HG03354 (cell line): ENCODE data around the gene UBASH3A.
"Not testable (repeated sequence)": the region's sequence is repeated elsewhere in the genome, so short reads cannot be mapped to it uniquely, and the experiment has no call there.

Experiments
- ATAC-seq: cut with Tn5 transposase; IDR thresholded peaks from one replicate; pipeline ENCODE4 v1.9.1; 2021; ENCODE audit warnings: mild to moderate bottlenecking; ENCODE audit not compliant: unreplicated experiment, poor library complexity, severe bottlenecking

UBASH3A gene

GRCh38 chr21:42405064-42406013 is 1.6 kb downstream of the UBASH3A start:
- ATAC-seq = no peak

DNA sequence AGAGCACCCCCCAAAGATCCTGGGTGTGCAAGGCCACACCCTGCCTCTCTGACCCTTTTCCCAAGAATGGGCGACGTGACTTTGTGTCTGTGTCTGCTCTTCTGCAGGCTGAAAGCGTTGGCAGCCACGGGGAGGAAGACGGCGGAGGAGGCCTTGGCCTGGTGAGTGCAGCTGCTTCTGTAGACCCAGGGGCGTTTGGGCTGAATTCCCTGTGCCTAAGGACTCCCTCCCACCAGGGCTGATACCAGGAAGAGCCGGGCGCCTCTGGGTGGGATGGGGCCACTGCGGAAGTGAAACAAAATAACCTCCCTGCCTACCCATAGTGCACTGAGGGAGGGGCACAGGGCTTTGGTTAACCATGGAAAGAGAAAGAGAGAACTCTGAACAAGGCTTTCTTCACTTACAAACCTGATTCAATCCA is 2.5 kb downstream of the UBASH3A start:
- no peak for ATAC-seq

GRCh38 chr21:42406866-42407265 is 3.2 kb downstream of the UBASH3A start:
- ATAC-seq = no peak

DNA sequence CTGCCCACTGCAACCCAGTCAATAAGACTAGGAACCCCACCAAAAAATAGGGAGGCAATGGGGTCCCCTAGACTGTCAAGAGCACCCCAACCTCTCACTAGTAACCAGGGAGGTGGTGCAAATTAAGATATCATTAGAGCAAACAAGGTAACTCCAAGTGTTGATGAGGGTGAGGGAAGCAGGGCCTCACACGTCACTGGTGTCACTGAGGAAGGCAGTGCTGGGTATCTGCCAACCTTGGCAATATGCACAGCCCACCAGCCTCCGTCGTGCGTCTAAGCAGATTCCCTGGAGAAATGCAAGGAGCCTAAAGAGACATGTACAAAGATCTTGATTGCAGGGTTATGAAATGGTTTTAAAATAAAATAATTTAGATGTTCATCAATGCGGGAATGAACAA is 3.8 kb downstream of the UBASH3A start:
- no peak for ATAC-seq

- not testable (repeated sequence) for ATAC-seq
Measured at GRCh38 chr21:42408718-42409117, 5.0 kb downstream of the UBASH3A start.

DNA sequence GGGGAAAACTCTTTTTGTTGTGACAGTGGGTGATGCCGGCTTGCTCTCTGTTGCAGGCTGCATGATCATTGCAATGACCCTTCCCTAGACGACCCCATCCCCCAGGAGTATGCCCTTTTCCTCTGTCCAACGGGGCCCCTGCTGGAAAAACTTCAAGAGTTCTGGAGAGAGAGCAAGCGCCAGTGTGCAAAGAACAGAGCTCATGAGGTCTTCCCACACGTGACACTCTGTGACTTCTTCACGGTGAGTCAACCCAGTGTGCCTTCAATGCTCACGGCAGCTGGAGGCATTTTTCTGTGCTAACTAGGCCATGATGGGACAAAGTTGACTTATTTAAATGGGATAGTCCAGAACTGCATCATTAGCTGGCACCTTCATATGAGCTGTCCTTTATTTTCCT is 5.7 kb downstream of the UBASH3A start:
- ATAC-seq = no peak

DNA sequence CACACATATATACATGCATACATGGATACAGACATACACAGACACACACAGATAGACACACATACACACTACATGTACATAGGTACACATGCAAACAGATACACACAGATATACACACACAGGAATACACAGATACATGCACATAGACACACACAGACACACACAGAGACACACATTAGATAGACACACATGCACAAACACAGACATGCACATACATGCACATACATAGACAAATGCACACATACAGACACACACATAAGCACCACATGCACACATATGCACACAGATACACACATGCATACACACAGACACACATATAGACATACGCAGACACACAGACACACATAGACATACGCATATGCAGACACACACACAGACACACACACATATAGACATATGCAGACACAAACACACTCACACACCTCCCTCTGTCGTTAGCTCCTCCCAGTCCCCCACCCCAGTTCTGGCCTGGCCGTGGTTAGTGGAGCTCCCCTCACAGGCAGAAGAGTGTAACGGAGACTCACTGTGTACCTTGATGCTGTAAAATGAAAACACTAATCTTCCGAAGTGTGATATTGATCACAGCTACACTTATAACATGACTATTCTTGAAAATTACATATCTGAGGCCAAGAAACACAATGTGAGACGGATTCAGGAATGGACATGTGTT is 7.6 kb downstream of the UBASH3A start:
- no peak for ATAC-seq

GRCh38 chr21:42411891-42412635 is 8.4 kb downstream of the UBASH3A start:
- no peak for ATAC-seq

DNA sequence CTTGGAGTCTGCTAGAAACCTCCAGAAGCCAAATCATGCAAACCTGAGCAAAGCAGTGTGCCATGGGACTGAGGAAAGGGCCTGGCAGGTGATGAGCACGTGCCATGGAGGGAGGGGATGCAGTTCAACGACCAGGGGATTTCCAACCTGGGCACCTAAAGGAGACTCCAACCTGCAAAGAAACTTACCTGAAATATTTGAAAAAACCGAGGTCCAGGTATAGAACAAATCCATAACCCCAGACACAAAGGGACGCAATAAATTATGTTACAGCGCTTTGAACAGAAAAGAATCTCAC is 8.9 kb downstream of the UBASH3A start:
- ATAC-seq = no peak

DNA sequence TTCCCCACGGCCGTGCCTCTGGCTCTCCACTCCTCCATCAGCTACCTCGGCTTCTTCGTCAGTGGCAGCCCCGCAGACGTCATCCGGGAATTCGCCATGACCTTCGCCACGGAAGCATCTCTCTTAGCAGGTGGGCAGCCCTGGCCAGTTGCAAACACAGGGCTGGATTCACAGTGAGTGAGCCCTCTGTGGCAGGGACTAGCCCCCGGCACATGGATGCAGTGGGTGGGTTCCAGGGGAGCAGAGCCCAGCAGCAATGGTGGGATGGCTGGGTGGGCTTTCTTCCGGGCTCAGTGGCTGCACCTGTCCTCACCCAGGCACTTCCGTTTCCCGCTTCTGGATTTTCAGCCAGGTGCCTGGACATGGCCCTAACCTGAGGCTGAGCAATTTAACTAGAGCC is 9.4 kb downstream of the UBASH3A start:
- ATAC-seq = no peak

- no peak for ATAC-seq
Measured at GRCh38 chr21:42413500-42413899, 9.8 kb downstream of the UBASH3A start.

- ATAC-seq = no peak
Measured at GRCh38 chr21:42414066-42414465, 10.4 kb downstream of the UBASH3A start.

GRCh38 chr21:42414553-42414927 is 10.8 kb downstream of the UBASH3A start:
- ATAC-seq = no peak

- ATAC-seq = peak; percentile 85
Measured at GRCh38 chr21:42414928-42415769, 11.4 kb downstream of the UBASH3A start.

- ATAC-seq = no peak
Measured at GRCh38 chr21:42417533-42417932, 13.8 kb downstream of the UBASH3A start.

- no peak for ATAC-seq
Measured at GRCh38 chr21:42418886-42419285, 15.2 kb downstream of the UBASH3A start.

GRCh38 chr21:42419845-42420244 is 16.1 kb downstream of the UBASH3A start:
- no peak for ATAC-seq

- ATAC-seq = no peak
Measured at GRCh38 chr21:42421018-42421793, 17.5 kb downstream of the UBASH3A start.

DNA sequence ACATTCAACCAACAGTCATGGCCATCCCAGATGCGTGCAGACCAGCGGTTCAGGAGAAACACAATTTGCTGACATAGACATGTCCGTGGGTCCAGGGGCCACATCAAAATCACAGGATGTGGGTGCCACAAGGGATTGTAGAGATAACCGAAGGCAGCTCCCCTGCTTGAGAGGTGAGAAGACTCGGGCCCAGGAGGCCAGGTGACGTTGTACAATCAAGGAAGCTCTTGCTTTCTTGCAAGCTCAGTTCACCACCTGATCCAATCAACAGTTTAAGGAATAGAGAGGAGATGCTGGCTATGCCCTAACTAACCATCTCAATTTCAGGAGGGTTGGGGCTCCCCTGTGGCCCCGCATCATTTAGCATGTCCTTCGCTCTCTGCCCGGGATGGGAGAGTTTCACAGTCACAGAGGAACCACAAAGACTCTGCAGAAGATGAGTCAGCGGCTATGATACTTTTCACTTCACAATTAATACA is 19.5 kb downstream of the UBASH3A start:
- ATAC-seq = peak; percentile 54
